HUES64 (cell line): Measurements from ENCODE around the gene STOM. TPM values are rescaled to one million over a fixed set of nuclear protein-coding genes. Genes with fewer than 3 reads are reported as not detected.
A peak's percentile ranks its signal among the peaks of the same experiment; 100 is the strongest.
"Not testable (repeated sequence)": the region's sequence is repeated elsewhere in the genome, so short reads cannot be mapped to it uniquely, and the experiment has no call there.

Experiments used
- H3K27ac ChIP-seq: 2 replicates; pipeline ENCODE4 v1.7.0; 2013; ENCODE audit warnings: low read depth, low read length, inconsistent platforms
- H3K27me3 ChIP-seq: 2 replicates; pipeline ENCODE4 v1.6.1; 2013; ENCODE audit warnings: mild to moderate bottlenecking, low read length; ENCODE audit not compliant: insufficient read depth
- H3K36me3 ChIP-seq: 2 replicates; pipeline ENCODE4 v1.6.1; 2013; ENCODE audit warnings: mild to moderate bottlenecking, low read length; ENCODE audit not compliant: insufficient read depth
- H3K4me1 ChIP-seq: 2 replicates; pipeline ENCODE4 v1.6.1; 2013; ENCODE audit warnings: mild to moderate bottlenecking, low read length, moderate library complexity; ENCODE audit not compliant: insufficient read depth
- H3K4me3 ChIP-seq: 2 replicates; pipeline ENCODE4 v1.5.1; 2013; ENCODE audit warnings: mild to moderate bottlenecking, low read length, moderate library complexity
- H3K9ac ChIP-seq: 2 replicates; pipeline ENCODE4 v1.6.1; 2013; ENCODE audit warnings: mild to moderate bottlenecking, low read depth, low read length
- H3K9me3 ChIP-seq: 2 replicates; pipeline ENCODE4 v1.6.1; 2013; ENCODE audit warnings: low read depth, low read length; ENCODE audit not compliant: insufficient read depth
- WGBS: fragments of 150-250, 120-280 bp; methylation state at CpG from one replicate; pipeline ENCODE4 v1.1.7; 2013; ENCODE audit warnings: missing lambda C conversion rate; 5-methylcytosine and 5-hydroxymethylcytosine counted together
- polyA plus RNA-seq, 2 experiments: library from polyadenylated mRNA; stranded (reverse); fragments of 50-300 nt; gene quantifications; one replicate each; pipeline ENCODE4 v1.2.3, GENCODE V29; 2013

STOM gene, protein sequence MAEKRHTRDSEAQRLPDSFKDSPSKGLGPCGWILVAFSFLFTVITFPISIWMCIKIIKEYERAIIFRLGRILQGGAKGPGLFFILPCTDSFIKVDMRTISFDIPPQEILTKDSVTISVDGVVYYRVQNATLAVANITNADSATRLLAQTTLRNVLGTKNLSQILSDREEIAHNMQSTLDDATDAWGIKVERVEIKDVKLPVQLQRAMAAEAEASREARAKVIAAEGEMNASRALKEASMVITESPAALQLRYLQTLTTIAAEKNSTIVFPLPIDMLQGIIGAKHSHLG
- polyA plus RNA-seq (2013, experiment 1 of 2) = 18.2 TPM
- polyA plus RNA-seq (2013, experiment 2 of 2) = 17.2 TPM

DNA sequence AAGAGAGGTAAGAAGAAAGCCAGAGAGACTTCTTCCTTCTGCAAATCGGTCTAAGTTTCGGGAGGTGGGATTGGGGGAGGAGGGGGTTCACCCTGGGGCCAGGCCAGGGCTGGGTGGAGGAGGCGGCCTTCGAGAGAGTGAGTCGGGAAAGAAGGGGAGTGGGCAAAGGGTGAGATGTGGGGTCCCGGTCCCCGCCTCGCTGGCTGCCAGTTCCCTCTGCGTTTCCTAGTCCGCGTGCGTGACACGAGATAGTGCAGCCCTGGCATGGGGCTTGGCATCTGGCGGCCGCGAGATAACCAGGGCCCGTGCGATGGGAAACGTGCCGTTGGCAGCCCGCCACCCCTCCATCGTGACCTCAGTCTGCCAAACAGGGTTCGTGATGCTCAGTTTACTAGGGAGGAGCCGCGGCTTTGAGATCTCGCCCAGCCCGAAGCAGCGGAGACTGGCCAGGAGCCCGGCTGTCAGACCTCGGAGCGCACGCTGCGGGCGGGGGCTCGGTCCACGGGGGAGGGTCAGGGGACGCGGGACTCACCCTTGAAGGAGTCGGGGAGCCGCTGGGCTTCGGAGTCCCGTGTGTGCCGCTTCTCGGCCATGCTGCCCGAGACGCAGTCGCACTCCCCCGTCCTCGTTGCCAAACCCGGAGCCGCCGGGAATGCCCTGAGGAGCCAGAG is at the start of gene STOM:
Gene STOM, minus strand, starts transcription at position 656 of the 671 bp plus-strand sequence. Its CDS starts 63 bp downstream, at position 593.
- Histone ChIP-seq H3K36me3 (peaks cover 3% of the 10 kb centered on the region; the same call in 1 of the 2 replicates), H3K9me3 (no peaks in the 10 kb centered on the region), H3K9ac (peak within 1 kb of the TSS; percentile 68), H3K4me1 (peaks cover 29% of the 10 kb centered on the region), H3K4me3 (peak within 1 kb of the TSS; percentile 76), H3K27me3 (peaks cover 11% of the 10 kb centered on the region), H3K27ac (no peak within 1 kb of the TSS)
- WGBS = 15% methylated on average over 52 of the region's 52 CpGs

DNA sequence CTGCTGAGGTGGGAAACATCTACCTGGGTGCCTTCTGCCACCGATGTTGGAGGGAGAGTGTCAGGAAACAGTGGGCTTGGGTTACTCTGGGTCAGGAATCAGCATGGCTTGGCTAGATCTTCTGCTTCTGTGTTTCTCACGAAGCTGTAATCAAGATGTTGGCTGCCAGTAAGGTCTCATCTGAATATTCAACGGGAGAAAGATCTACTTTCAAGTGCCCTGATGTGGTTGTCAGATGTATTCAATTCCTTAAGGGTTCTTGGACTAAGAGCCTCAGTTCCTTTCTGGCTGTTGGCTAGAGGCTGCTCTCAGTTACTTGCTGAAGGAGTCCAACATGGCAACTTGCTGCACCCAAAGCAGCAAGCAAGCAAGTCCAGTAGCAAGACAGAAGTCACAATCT is 41.9 kb upstream of the STOM start:
- 80% methylated on average over 3 of the region's 3 CpGs for WGBS
- H3K9ac ChIP-seq = no peak overlapping the region

DNA sequence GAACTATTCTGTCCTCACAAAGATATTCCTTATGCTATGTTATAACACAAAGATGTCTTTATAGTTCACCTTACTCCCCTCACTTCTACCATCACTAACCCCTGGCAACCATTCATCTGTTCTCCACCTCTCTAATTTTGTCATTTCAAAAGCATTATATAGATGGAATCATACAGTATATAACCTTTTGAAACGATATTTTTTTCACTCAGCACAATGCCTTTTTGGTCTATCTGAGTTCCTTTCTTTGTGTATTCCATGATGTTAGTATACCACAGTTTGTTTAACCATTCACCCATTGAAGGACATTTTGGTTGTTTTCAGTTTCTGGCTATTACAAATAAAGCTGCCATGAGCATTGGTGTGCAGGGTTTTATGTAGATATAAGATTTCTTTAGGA is 35.8 kb upstream of the STOM start:
- Histone ChIP-seq H3K36me3 (no peaks in the 10 kb centered on the region), H3K27ac (no peak overlapping the region), H3K9me3 (peaks cover 6% of the 10 kb centered on the region; the same call in 1 of the 2 replicates), H3K4me3 (no peak overlapping the region), H3K27me3 (no peaks in the 10 kb centered on the region), H3K4me1 (peaks cover 5% of the 10 kb centered on the region; the same call in 1 of the 2 replicates), H3K9ac (no peak overlapping the region)
- 100% methylated on average over 1 of the region's 1 CpG for WGBS

More for the DNA sequence above, 41.9 kb upstream of the STOM start:
- no peak overlapping the region for H3K27ac ChIP-seq
- no peaks in the 10 kb centered on the region for H3K36me3 ChIP-seq
- H3K4me1 ChIP-seq = peaks cover 5% of the 10 kb centered on the region; the same call in 1 of the 2 replicates
- H3K4me3 ChIP-seq = no peak overlapping the region
- no peaks in the 10 kb centered on the region for H3K9me3 ChIP-seq
- no peaks in the 10 kb centered on the region for H3K27me3 ChIP-seq

DNA sequence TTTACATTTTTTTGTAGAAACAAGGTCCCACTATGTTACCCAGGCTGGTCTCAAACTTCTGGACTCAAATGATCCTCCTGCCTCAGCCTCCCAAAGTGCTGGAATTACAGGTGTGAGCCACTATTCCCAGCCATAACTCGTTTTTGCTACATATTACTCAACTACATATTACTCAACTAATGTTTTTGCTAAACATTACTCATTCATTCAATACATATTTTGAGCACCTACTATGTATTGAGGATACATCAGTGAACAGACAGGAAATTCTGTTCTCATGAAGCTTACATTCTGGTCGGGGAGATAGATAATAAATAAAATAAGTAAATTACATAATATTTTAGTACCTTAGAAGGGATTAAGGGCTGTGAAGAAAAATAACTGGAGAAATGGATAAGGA is 34.9 kb upstream of the STOM start:
- Histone ChIP-seq H3K36me3 (no peaks in the 10 kb centered on the region), H3K4me1 (peaks cover 7% of the 10 kb centered on the region; the same call in 1 of the 2 replicates), H3K9me3 (peaks cover 6% of the 10 kb centered on the region; the same call in 1 of the 2 replicates), H3K27me3 (no peaks in the 10 kb centered on the region), H3K27ac (no peak overlapping the region), H3K4me3 (no peak overlapping the region), H3K9ac (no peak overlapping the region)
- 74% methylated on average over 1 of the region's 2 CpGs for WGBS

DNA sequence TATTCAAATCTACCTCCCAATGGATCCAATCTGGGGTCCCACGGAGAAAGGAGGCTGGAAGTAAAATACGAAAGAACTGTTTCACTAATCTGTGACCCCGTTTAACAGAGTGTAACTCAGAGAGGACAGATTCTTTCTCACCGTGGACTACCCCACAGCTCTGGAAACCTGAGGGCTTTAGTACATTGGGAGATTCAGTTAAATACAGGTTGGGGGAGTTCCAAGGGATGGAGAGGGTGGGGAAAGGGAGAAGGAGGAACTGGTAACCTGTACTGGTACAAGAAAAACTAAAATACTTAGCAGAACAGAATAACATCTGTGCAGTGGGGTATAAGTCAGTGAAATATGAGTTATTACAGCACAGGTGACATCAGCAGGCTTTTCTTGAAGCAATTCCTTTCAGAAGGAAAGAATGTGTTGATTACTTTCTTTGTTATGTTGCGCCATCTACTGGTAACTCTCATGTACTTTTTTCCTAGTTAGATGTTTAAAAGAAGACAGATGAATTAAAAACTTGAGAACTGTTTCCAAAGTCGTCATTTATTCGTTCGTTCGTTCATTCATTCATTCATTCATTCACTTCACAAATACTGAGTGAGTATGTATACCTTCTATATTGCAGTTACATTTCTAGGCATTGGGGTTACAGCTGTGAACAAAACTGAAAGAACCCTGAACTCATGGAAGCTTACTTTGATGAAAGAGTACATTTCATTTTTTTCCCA is 30.0 kb upstream of the STOM start:
- H3K9ac ChIP-seq = no peak overlapping the region
- H3K4me3 ChIP-seq = no peak overlapping the region
- 28% methylated on average over 9 of the region's 9 CpGs for WGBS
- no peak overlapping the region for H3K27ac ChIP-seq
- H3K27me3 ChIP-seq = no peaks in the 10 kb centered on the region
- H3K9me3 ChIP-seq = no peaks in the 10 kb centered on the region; the same call in 1 of the 2 replicates
- H3K4me1 ChIP-seq = peaks cover 6% of the 10 kb centered on the region; the same call in 1 of the 2 replicates
- H3K36me3 ChIP-seq = no peaks in the 10 kb centered on the region

DNA sequence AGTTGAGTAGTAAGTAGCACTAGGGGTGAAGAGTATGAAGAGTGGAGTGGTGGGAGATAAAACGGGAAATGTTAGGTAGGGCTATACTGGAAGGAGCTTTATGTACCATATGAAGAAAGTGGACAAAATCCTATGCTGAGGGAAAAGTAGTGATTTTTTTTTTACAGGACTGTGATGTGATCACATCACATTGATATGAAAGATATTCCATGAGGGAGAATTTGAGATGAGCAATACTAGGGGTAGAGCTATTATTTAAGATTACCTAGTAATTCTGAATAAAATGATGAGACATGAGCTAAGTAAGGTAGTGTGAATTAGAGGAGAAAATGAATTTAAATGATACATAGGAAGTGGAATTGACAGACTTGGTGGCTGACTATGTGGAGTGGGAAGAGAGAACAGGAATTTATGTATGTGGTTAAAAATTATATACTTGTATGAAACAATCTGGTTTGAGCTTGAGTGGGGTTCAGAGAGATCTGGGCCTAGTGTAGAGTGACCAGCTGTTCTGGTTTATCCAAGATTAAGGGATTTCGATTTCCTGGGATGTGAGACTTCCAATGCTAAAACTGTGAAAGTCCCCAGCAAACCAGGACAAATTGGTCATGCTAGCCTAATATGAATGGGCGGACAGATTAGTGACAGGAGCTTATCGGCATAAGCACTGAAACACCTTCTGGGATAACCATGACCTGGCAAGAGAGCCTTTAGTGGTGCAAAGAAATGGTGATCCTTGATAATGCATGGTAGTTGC is 29.3 kb upstream of the STOM start:
- no peak overlapping the region for H3K9ac ChIP-seq
- no peaks in the 10 kb centered on the region; the same call in 1 of the 2 replicates for H3K9me3 ChIP-seq
- H3K4me3 ChIP-seq = no peak overlapping the region
- 88% methylated on average over 4 of the region's 4 CpGs for WGBS
- H3K36me3 ChIP-seq = no peaks in the 10 kb centered on the region
- H3K27me3 ChIP-seq = no peaks in the 10 kb centered on the region
- no peak overlapping the region for H3K27ac ChIP-seq
- peaks cover 6% of the 10 kb centered on the region; the same call in 1 of the 2 replicates for H3K4me1 ChIP-seq

DNA sequence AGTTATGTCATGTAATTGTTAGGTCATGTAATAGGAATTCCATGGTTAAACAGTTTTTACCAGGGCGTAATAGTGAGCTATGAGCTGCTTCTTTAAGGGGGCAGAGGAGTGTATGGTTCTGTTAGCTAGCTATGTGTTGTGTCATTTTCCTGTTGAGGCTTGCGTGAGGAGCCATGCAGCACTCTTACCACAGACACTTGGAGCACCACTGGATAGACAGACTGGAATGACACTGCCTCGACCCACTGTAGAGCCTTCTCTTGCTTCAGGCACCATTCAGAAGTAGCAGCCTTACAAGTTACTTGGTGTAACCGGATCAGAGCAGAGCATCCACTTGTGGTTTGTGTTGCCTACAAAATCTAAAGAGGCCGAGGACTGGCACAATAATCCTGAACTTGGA is 28.3 kb upstream of the STOM start:
- no peaks in the 10 kb centered on the region for H3K27me3 ChIP-seq
- no peak overlapping the region for H3K27ac ChIP-seq
- peaks cover 6% of the 10 kb centered on the region; the same call in 1 of the 2 replicates for H3K4me1 ChIP-seq
- no peaks in the 10 kb centered on the region for H3K36me3 ChIP-seq
- H3K9ac ChIP-seq = no peak overlapping the region
- H3K9me3 ChIP-seq = no peaks in the 10 kb centered on the region; the same call in 1 of the 2 replicates
- 95% methylated on average over 5 of the region's 5 CpGs for WGBS
- H3K4me3 ChIP-seq = no peak overlapping the region

DNA sequence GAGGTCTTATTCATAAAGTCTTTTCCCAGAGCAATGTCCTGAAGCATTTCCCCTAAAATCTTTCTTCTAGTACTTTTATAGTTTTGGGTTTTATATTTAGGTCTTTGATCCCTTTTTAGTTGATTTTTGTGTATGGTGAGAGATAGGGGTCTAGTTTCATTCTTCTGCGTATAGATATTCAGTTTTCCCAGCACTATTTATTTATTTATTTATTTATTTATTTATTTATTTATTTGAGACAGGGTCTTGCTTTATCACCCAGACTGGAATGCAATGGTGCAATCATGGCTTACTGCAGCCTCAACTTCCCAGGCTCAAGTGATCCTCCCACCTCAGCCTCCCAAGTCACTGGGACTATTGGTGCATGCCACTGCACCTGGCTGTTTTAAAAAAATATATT is 27.2 kb upstream of the STOM start:
- H3K27ac ChIP-seq, H3K4me1 ChIP-seq, H3K9me3 ChIP-seq, H3K27me3 ChIP-seq, H3K36me3 ChIP-seq, H3K9ac ChIP-seq, H3K4me3 ChIP-seq: not testable (repeated sequence)
- WGBS = no CpG with 5 or more reads among the region's 1 CpG

DNA sequence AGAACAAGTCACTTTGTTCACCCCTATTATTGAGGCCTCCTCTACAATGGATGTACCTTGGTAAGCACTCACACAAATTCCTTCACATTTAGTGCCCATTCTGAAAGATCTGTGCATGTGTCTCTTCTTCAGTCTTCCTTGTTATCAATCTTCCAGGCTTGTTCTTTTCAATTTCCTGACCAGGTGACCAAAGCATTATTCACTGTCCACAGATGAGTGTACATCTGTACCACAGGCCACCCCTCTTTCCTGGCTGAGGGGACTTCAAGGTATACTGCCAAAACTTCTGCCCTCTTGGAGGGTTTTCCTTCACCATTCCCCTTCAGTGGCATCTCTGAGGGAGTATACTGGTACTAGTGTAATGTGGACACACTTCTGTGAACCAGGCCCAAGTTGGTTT is 25.5 kb upstream of the STOM start:
- Histone ChIP-seq H3K27me3 (no peaks in the 10 kb centered on the region), H3K27ac (no peak overlapping the region), H3K4me1 (peaks cover 6% of the 10 kb centered on the region; the same call in 1 of the 2 replicates), H3K36me3 (no peaks in the 10 kb centered on the region), H3K9ac (no peak overlapping the region), H3K9me3 (no peaks in the 10 kb centered on the region), H3K4me3 (no peak overlapping the region)

DNA sequence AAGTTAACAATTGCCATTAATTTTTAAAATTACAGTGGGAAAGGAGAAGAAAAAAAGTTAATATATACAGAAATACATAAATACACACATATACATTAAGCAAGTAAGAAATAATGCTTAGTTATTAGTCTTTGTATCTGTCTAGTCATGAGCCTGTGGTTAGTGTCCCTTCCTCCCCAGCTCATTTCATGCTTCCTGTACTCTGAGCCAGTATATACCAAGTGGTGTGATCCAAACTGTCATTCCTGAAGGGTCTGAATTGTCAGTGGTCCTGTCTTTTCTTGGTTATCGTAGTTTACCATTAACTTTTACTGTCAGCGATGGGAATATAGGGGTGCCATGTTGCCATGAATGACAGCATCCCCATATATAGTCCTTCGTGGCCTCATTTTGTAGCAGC is 24.2 kb upstream of the STOM start:
- H3K4me1 ChIP-seq = no peaks in the 10 kb centered on the region
- no peak overlapping the region for H3K4me3 ChIP-seq
- no peaks in the 10 kb centered on the region for H3K36me3 ChIP-seq
- no peaks in the 10 kb centered on the region for H3K9me3 ChIP-seq
- H3K27me3 ChIP-seq = no peaks in the 10 kb centered on the region
- no peak overlapping the region for H3K27ac ChIP-seq
- WGBS = 94% methylated on average over 3 of the region's 3 CpGs
- no peak overlapping the region for H3K9ac ChIP-seq
